GM21576 (cell line): ENCODE results near the gene LRRC46.

ENCODE experiments used
- ATAC-seq: cut with Tn5 transposase; IDR thresholded peaks from one replicate; pipeline ENCODE4 v1.9.1; 2021; ENCODE audit warnings: mild to moderate bottlenecking, moderate library complexity; ENCODE audit not compliant: unreplicated experiment

Gene LRRC46

DNA sequence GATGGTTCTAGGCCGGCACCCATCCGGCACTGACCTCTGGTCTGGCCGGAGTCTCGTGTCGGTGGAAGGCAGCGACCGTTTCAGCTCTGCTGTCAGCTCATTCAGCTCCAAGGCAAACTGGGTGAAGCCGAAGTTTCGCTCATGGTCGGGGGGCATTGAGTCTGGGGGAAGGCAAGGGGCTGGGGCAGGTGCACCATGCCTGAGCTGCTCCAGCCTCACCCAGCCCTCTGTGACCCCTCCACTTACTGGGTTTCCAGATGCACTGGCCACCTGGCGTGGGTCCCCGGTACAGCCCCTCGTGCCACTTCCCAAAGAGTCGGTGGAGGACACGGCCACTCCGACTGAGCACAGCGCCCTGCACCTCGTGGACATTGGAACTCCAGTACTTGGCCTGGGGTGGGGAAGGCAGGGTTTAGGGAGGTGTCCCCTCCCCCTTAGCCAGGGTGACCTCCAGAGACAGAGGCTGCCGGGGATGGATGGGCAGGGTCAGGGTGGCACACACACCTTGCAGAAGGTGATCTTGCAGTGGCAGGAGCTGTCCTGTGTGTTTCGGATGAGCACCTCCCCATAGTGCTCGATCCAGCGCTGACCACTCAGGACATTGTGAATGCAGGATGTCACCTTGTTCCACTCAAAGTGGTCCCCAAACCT lies 22.5 kb upstream of the LRRC46 start:
- no peak for ATAC-seq

DNA sequence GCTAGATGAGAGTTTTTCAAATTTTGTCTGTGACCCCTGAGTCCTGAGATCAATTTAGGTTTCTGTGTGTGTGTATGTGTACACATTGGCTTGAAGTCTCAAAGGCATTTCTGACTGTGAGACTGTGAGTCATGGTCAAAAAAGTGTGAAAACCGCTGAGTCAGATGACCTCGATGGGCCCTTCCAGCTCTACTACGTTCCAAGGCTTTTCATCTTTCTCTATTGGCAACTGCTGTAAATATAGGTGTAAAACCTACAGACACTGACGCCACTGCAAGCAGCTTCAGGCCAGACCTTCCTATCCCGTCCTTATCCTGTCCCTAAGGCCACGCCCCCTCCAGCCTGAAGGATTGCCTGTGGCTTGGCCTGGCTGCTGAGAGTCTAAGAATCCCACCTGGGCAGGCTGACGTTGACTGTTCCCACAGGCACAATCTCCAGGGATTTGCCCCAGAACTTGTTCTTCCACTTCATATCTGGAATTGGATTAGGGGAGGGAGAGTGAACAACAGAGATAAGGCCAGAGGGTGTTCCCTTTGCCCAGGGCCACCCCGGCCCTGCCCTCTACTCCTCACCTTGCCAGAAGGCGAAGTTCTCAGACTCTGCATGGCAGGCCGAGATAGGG lies 21.2 kb upstream of the LRRC46 start:
- ATAC-seq, result no peak

DNA sequence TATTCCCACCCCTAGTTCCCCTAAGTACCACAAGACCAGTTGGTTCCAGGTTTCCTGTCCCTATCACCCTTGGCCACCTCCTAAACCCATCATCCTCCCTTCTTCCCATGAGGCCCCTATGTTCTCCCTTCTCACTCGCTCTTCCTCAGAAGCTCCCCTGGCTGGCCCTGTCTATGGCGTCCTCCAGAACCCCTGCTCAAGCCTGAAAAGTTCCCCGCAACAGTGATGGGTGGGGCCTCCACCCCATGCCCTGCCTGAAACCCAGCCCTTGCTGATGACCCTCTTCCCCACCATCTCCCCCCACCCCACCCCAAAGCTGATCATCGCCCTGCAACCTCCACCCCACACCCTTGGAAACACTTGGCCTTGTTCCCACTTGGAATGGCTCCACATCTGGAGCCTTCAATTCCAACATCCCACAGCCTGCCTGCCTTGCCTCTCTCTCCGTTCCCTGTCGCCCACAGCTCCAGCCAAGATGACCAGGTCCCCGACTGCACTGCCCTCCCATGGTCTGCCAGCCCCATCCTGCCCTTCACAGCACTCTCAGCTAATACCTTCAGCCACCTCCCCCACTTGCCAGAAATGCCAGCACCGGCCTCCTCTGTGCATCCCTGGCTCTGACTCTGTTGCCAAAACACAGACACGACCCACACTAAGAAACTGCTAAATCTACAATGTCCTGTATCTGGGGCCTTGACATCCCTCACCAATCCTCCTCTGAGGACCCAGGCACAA lies 20.4 kb upstream of the LRRC46 start:
- ATAC-seq, result no peak

DNA sequence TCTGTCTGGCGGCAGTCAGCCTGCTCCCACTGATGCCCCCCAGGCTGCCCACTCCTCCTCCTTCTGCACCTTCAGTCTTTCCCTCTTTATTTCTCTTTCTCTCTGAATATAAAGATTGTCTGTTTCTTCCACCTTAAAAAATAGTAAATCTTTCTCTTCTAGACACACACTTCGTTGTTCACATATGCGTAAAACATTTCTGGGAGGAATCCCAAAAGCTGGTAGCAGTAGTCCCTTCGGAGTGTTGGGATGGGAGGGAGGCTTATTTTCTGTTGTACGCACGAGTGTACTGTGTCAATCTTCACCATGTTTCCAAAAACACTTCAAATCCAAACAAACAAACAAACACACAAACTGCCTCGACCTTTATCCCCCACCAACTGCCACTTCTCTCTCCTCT lies 19.8 kb upstream of the LRRC46 start:
- ATAC-seq, result no peak

DNA sequence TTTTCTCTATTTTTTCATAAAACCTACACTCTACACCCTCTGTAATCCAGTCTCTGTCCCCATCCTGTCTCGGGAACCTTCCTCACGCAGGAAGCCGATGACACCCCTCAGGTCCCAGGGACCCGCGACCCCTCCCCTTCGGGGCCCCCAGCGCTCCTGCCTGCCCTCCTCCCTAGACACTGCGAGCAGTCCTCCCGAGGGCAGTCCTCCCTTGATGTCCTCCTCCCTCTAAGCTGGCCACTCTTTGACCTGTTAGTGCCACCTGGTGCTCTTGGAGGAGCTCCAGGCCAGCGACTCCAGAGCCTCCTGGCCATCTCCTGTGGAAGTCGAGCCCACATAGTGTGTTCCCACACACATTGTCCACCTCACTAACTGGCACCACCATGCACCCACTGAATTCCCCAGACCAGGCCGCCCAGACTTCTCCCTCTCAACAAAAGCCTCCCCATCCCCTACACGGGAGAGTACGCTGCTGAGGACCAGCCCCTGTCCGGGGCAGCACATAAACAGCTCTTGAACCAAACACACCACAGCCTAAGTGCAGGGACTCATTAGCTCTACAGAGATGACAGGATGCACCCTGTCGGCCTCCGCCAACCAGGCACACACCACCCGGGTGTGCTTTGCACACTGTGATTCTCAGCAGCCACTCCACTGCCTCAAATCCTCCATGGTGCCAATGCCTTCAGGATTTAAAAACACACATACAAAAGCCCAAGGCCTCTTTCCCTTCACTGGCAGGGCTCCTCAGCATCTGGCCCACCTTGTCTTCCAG lies 19.1 kb upstream of the LRRC46 start:
- ATAC-seq, result no peak

DNA sequence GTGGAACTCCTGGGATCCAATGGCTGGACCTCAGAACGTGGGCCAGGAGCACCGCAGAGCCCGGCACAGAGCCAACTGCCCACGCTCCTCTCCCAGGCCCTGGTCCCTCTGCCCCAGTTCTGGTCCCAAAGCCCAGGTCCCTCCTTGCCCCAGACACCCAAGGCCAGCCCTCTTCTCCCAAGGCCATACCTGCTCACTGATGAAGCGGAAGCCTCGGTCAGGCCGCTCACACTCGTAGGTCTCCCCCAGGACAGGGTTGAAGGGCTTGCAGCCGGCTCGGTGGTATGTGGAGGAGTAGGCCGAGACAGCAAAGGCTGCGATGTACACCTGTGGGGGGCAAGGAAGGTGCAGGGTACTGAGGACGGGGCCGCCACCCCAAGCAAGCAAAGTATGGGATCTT lies 18.4 kb upstream of the LRRC46 start:
- no peak for ATAC-seq

DNA sequence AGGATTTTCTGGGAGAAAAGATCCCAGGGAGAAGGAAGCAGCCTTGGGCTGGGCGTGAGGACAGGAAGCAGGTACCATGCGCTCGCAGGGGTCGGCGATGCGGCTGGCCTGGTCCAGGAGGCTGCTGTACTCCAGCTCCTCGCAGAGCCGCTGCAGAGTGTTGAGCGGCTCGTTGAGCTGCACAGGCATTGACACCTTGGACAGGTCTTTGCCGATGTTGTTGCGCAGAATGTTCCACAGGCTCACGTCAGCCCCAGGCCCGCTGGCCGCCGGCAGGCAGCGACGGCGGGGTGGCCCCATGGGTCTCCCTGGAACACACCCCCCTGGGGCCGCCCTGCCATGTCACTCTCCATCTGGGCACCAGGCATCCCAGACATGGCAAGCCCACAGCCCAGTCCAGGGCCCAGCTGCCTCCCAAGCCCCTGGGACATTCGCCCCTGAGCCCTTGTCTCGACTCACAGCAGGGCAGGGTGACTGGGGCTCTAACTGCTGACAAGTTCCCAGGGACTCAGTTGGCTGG lies 17.9 kb upstream of the LRRC46 start:
- no peak for ATAC-seq

DNA sequence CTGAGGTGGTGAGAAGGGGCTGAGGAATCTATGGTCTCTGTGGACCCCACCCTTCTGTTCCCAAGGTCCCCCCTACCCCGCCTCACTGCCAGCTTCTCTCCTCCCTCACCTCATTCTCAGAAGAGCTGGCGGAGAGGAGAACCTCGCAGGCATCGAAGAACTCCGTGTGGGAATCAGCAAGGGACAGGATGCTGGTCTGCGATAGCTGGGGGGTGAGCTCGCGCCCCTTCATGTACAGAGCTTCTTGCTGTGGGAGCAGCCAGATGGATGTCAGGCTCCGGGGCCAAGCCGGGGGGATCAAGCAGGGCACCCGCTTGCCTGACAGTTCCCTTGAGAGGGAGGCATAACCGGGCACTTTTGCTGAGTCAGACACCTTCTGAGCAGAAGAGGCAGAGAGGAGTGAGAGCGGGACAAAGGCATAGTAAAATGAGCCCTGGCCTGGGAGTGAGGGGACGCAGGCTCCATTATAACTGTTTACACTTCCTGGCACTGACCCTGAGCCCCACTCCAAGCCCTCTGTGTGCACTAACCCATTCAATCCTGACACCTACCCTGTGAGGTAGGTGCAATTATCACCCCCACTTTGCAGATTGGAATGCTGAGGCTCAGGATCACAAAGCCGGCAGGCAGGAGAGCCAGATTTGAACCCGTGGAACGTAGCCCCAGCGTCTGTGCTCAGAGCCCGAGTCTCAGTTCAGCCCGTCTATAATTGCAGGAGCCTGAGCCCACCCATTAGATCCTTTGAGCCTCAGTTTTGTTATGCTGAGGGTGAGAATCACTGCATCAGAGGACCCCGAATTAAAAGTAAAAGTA lies 16.2 kb upstream of the LRRC46 start:
- ATAC-seq, result no peak

DNA sequence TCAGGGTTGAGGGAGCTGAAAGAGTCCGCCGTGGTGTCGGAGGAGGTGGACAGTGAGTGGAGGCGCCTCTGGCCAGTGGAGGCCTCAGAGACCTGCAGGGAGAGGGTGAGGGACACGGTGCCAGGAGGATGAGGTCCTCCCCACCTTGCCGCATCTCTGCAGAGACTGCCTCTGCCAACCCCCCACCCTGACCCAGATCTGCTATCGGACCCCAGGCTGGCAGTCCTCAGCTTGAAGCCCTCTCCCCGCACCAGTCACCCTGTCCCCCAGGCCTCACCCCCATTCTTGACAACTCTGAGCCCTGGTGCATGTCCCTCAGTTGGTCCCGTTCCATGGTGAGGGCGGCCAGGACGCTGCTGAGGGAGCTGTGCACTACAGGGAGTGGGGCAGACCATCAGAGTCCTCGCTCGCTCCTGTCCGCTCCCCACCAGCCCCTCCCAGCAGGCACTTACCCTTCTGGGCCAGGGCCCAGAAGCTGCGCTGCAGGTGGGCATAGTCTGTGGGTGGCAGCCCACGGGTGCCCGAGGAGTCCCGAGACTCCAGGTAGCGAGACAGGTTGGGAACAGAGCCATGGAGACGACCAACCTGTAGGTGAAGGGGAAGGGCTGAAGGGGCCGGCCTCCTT lies 15.2 kb upstream of the LRRC46 start:
- no peak for ATAC-seq

DNA sequence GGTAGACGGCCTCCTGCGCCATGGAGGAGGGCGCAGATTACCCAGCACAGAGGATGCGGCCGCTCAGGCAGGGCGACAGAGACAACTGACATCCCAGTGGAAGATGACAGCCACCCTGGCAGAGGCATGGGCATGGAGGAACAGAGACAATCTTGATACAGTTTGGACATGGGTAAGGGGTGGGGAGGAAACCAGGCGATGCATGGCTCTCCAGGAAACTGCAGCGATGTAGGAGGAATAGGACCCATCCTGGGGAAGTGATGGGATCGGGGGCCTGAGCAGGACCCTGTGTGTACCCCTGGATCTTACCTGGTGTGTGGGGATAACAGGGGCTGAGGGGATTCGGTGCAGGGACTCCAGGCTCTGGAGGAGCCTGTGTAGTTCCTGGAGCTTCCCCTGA lies 14.5 kb upstream of the LRRC46 start:
- ATAC-seq, result no peak

DNA sequence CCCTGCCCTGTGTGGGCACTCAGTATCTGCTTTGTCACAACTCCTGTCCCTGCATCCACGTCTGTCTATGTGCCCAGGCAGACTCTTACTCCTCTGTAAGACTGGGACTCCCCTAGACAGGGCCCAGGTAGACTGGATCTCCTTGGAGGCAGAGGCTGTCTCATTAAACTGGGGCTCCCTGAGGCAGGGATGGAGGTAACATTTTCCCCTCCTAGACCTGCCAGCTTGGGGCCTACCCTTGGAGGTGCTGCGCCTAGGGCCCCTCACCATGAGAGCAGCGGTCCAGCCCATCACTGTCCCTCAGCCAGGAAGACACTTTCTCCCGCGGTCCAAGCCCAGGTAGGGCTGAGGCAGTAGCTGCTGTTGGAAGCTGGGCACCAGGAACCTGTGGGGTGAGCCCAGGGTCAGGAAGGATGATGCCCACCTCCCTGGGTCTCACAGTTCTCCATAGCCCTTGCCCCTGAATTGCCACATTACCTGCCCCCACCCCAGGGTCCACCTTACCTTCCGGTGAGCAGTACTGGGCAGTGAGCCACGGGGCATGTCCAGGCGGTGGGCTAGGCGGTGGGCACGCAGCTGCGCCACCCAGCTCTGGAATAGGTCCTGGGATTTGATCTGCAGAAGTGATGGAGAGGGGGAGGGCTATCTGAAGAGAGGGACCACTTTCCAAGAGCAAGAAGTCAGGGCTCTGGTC lies 13.3 kb upstream of the LRRC46 start:
- ATAC-seq, result no peak

DNA sequence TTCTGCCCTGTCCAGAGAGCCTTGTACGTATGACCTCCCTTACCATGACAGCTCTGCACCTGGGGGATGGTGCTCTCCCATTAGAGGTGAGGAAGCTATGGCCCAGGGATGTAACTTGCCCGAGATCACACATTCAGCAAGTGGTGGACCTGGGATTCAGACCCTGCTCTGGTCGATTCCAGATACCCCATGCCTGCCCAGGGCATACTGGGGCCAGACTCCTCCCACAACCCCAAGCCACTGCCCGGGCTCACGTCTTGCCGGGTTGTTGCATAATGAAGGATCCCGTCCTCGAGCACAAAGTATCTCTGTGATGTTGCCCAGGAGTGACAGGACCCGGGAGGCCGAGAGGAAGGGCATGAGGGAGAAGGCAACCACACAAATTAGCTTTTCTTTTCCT lies 12.0 kb upstream of the LRRC46 start:
- no peak for ATAC-seq

DNA sequence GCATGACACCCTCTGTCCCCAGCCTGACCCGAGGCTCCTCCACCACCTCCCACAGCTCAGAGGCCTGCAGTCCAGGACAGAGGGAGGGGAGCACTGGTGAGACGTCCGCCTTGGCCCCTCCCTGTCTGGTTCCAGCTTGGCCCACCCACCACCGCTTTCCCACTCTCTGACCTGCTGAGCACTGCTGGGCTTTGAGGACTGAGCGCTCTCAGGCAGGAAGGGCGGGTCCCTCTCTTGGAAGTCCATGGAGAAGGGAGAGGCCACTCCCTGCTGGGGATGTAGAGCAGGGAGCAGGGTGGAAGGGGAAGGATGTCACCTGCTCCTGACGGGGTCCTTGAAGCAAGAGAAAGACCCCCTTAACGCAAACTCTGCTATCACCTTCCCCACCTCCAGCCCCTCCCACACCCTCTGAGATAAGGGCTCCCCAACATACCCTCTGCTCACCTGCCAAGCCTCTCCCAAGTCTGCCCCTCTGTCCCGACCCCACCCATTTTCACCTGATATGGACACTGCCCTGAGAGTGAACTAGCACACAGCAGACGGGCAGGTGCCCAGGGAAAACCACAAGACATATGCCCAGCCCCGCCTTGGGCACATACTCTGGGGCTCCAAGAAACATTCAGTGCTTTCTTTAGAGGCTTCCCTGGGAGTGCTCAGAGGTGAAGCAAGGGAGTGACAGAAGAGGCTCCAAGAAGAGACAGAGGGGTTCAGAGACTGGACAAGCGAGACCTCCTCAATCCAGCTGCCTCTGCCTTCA lies 11.3 kb upstream of the LRRC46 start:
- ATAC-seq, result no peak

DNA sequence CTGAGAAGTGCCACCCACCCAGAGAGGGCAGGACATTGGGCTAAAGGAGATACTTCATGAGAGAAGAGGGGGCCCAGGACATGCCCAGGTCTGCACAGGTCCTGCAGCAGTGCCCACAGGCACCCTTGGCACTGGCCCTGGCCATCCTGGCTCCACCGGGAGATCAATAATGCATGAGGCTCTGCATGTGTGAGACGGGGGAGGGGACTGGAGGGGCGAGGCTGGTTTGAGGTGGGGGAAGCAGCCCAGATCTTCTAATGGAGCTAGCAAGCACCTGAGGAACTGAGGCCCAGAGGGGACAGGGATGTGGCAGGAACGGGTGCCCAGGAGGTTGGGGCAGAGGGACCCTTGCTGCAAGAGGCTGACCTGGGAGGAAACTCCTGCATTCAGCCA lies 10.4 kb upstream of the LRRC46 start:
- ATAC-seq, result no peak

DNA sequence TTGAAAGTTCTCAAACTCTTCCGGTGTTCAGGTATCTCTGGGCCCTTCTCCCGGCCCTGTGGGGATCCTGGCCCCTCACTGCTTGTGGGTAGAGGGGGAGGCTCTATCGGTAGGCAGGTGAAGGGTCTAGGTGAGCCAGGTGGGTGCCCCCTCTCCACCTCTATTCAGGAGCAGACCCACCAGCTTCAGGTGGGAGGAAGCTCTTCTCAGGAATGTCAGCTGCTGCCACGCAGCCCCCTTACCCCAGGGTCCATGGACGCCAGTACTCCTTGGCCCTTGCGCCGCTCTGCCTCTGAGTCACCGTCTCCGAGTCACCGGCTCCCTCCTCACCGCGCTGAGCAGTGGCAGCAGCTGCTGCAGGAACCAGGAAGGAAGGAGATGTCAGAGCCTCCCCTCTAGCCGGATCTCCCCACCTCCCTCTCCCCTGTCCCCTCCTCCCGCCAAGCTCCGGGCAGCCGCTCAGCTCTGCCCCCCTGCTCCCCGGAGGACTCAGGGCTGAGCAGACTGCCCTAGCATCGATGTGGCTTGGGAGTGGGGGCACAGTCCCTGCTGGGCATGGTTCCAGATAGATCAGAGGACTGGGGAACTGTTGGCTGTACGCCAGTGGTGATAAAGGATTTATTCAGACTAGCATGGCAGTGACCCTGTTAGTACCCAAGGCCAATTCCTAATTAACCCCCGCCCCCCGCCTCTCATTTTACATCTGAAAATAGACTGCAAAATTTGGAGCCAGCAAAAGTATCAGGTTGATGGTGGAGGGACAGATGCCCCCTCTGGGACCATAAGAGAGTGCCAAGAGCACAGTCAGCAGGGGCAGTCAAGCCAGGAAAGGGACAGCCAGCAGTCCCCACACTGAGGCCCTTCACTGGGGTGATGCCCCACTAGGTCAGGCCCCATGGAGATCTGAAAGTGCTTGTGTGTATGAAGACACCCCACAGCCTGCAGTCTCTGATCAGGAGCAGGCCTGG lies 9.8 kb upstream of the LRRC46 start, which contains the start of gene OSBPL7:
TSS of gene OSBPL7 (minus strand) at position 371 of the 968 bp plus-strand sequence. CDS start 1,516 bp downstream, outside the sequence.
- peak; percentile 85 for ATAC-seq

DNA sequence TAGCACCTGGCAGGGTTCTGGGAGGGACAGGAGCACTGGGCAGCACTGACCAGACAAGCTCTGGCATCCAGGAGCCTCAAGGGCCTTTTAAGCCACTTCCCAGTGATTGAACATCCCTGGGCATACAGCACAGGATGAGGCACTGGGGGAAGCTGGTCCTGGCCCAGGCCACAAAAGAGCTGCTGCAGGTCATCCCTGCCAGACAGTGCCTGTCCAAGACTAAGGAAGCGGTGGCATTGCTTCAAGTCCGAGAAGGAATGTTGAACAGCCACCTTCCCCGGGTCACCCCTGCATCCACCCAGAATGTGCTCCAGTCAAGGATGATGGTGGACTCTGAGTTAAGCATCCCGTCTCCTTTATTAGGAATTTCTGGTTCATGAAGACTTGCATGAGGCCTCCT lies 8.7 kb upstream of the LRRC46 start:
- no peak for ATAC-seq

DNA sequence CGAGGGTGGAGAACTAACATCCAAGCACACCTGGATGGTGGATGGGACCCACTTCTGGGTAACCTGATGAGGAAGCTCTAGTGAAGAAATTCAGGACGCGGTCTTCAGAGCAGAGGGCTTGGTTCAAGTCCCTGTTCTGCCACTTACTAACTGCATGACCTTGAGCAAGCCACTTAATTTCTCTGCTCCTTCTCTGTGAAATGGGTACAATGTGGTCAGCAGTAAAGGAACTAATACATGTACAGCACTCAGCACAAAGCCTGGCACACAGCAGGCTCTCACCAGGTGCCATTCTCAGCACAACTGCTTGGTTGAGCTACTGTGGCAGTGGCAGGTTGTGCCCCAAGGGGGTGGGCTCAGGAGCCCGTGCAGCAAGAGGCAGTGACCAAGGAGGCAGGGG lies 8.0 kb upstream of the LRRC46 start:
- ATAC-seq, result no peak
